KOPT-K1 (cell line): ENCODE results near the gene NTN3.

ENCODE experiments used
- H3K27ac ChIP-seq: fragments of 200-600 bp; sonication (generic); 2 replicates; pipeline ENCODE4 v1.5.1; 2016; ENCODE audit warnings: antibody characterized with exemption, mild to moderate bottlenecking, low read depth, low read length; ENCODE audit not compliant: poor library complexity, severe bottlenecking
- H3K36me3 ChIP-seq: fragments of 200-600 bp; sonication (generic); 2 replicates; pipeline ENCODE4 v1.5.1; 2017; ENCODE audit warnings: antibody characterized with exemption, mild to moderate bottlenecking, low read length, moderate library complexity; ENCODE audit not compliant: insufficient read depth
- H3K9me3 ChIP-seq: fragments of 200-600 bp; sonication (generic); 2 replicates; pipeline ENCODE4 v1.5.1; 2017; ENCODE audit warnings: antibody characterized with exemption, low read length, mild to moderate bottlenecking; ENCODE audit not compliant: insufficient read depth, poor library complexity, severe bottlenecking

Gene NTN3

DNA sequence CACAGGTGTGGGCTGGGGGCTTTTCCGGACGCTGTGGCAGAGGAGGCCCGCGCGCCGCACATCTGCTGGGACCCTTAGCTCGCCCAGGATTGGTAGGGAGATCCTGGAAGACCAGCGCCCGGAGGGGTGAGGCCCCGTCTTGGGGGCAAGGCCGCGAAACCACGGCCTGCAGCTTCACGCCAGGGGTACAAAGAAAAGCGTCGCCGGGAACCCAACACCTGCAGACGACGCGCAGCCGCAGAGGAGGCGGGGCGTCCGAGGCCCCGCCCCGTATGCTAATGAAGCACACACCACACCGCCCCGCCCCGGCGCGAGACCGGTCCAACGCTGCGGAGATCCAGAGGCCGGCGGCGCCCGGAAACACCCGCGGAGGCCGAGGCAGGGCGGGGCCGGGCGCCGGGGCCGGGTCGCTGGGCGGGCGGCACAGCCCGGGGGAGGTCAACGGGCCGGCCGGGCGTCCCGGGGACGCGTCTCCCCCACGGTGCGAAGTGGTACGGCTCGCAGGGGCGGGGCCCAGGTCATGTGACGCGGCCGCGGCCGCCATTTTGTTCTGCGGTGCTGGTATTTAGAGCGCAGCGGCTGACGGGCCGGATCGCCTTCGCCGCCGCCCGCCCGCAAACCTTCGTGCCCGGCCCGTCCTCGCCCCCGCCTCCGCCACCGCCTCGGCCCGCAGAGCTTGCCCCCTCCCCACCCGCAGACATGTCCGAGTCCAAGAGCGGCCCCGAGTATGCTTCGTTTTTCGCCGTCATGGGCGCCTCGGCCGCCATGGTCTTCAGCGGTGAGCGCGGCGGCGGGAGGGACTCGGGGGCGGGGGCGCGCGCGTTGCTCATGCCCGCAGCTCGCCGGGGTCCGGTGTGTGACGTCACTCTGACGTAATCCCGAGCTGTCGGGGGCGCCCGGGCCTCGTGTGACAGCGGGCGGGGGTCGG lies 42.6 kb downstream of the NTN3 start, which contains the start of gene ATP6V0C:
TSS of gene ATP6V0C (plus strand) at position 548 of the 928 bp plus-strand sequence. CDS start at position 700, 152 bp downstream.
- no peaks in the 10 kb centered on the region for H3K9me3 ChIP-seq
- peaks cover 16% of the 10 kb centered on the region for H3K36me3 ChIP-seq
- peak within 1 kb of the TSS; percentile 98 for H3K27ac ChIP-seq

DNA sequence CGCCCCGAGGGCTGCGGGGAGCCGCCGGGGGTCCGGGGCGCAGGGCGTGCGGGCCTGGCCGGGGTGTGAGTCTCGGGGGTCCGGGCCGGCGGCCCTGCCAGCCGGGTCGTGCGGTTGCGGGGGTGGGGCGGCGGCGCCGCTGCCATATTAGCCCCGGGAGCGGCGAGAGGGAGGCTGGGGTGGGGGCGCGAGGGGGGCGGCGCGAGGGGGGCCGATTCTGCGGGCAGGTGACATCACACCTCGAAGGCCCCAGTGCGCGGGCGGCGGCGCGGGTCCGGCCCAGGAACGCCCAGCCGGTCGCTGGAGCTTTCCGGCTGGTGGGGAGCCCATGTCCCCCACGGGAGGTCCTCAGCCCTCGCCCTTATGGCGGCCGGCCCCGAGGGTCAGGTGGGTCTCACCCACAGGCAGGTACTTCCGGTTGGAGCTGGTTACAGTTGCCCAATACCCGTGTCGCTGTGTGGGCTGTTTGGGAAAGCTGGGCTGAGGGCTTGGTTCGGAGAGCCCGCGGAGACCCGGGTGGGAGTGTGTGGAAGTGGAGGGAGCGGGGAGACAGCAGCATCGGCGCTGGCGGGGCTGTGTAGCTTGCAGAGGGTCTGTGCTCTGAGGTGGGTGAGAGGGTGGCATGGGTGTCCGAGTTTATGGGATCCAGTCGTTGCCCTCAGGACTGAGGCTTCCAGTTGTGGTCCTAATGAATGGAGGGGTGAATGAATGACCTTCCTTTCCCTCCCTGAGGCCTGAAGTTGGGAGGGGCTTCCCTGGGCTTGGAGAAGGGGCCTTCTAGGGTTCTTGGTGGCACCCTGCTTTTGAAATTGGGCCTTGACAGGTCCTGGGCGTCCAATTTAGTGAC lies 43.5 kb downstream of the NTN3 start:
- Histone ChIP-seq H3K9me3 (no peaks in the 10 kb centered on the region), H3K27ac (peak overlapping the region; percentile 98), H3K36me3 (peaks cover 16% of the 10 kb centered on the region)

DNA sequence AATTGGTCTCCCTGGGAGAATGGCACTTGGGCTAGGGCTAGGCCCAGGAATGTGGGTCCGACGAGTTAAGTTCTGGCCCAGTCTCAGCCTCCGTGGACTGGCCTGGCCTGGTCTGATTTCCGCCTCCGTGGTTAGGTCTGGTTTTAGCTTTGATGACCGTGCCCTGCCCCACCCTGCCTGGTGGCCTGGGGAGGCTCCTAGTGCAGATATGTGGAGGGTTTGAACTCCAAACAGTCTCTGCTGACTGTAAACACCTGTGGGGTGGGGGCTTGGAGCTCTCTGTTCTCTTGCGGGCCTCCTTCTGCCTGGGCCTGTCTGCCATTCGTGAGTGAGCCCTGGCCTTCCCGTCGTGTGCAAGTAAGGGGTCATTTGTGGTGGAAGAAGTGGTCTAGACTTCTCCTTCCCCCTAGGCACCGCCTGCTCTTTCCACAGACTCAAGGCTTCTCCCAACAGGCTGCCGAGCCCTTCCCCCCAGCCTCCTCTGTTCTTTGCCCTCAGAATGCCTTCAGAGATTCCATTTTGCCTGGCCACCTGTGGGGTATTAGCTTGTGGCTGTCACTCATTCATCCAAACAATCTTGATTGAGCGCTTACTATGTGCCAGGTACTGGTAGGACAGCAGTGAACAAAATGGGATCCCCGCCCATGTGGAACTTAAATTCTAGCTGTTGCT lies 44.2 kb downstream of the NTN3 start:
- H3K9me3 ChIP-seq, result no peaks in the 10 kb centered on the region
- peak overlapping the region; percentile 98 for H3K27ac ChIP-seq
- peaks cover 16% of the 10 kb centered on the region for H3K36me3 ChIP-seq

DNA sequence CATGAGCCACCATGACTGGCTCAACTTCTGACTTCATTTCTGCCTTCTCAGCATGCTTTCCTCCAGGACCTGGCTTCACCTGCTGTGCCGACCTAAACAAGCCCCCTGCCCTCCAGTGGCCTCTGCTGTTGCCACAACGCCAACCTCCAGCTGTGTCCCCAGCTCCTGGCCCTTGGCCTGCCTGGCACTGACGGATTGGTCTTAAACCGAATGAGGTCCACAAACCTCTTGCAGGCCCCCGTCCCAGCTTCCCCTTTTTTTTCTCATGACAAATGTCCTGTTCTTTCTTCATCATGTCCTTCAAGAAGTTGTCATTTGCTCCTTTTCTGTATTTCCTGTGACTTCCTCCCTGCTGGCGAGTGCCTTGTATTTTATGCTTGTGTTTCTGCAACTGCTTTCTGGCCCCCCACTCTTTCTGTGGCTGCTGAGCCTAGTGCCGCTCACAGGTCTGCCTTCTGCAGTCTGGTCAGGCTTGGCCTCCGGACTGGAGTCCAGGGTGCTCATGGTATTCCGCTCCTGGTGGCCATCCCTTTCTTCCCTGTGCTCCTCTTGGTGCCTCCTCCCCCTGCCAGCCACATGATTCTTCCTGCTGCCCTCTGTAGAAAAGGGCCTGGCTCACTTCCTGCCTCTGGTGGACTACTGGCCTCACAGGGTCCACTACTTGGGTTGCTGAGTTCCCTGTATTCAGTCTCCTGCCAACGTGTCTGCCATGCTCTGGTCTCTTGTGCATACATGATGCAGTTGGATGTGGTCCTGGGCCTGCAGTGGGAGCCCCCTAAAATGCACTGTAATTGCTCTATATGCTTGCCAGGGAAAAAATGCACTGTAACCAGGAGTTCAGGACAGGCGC lies 45.5 kb downstream of the NTN3 start:
- Histone ChIP-seq H3K36me3 (peaks cover 16% of the 10 kb centered on the region), H3K9me3 (no peaks in the 10 kb centered on the region), H3K27ac (no peak overlapping the region)

DNA sequence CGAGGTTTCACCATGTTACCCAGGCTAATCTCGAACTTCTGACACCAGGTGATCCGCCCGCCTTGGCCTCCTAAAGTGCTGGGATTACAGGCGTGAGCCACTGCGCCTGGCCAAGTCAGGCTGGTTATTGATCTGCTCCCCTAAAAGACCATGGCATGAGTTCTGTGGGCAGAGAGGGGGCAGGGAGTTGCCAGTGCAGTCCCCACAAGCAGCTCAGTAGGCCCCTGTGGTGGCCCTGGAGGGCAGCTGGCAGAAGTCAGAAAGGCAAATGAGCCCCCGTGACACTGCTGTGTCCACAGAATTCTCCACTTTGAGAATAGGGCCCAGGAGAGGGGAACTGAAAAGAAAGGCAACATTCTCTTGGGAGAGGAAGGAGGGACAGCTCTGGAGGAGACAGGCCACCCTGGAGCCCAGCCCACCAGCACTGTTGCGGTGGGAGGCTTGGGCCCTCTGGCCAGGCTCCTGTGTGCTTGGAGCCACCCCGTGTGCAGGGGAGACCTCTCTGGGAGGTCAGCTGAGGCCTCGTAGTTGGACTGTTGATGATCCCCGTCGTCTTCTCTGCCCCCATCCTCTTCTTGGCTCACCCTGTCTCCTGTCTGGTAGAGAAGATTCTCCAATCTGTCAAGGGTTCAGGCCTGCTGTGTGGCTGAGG lies 47.0 kb downstream of the NTN3 start:
- Histone ChIP-seq H3K9me3 (no peaks in the 10 kb centered on the region), H3K36me3 (peaks cover 28% of the 10 kb centered on the region), H3K27ac (no peak overlapping the region)

DNA sequence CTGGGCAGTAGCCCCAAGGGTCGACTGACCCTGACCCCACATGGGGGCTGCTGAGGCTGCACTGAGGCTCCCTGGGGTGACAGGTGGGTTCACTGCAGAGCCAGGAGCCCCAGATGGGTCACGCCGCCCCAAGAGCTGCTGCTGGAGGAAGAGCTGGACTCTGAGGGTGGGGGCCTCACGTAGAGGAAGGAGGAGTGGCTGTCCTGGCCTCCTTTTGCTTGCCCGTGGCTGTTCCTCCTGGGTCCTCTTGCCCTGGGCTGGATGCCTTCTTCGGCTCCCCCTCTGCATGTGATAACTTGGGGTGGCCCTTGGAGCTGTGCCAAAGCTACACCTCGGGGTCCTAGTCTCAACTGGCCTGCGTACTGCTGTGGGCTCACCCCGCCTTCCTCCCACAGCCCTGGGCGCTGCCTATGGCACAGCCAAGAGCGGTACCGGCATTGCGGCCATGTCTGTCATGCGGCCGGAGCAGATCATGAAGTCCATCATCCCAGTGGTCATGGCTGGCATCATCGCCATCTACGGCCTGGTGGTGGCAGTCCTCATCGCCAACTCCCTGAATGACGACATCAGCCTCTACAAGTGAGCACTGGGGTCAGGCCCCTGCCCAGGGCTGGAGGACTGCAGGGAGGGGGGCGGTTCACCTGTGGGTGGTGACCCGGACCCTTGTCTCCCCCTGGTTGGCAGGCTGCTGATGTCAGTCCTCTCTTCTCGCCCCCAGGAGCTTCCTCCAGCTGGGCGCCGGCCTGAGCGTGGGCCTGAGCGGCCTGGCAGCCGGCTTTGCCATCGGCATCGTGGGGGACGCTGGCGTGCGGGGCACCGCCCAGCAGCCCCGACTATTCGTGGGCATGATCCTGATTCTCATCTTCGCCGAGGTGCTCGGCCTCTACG lies 48.0 kb downstream of the NTN3 start:
- Histone ChIP-seq H3K9me3 (no peaks in the 10 kb centered on the region), H3K36me3 (peaks cover 38% of the 10 kb centered on the region), H3K27ac (no peak overlapping the region)

DNA sequence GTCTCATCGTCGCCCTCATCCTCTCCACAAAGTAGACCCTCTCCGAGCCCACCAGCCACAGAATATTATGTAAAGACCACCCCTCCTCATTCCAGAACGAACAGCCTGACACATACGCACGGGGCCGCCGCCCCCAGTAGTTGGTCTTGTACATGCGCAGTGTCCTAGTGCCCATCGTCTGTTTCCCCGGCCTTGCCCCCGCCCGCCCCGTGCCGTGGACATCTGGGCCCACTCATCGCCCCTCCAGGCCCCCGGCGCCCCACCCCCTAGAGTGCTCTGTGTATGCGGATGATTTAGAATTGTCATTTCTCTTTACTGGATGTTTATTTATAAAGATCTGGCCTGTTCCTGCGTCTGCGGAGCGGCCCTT lies 48.6 kb downstream of the NTN3 start:
- Histone ChIP-seq H3K27ac (peak overlapping the region; percentile 25), H3K36me3 (peaks cover 44% of the 10 kb centered on the region), H3K9me3 (no peaks in the 10 kb centered on the region)

DNA sequence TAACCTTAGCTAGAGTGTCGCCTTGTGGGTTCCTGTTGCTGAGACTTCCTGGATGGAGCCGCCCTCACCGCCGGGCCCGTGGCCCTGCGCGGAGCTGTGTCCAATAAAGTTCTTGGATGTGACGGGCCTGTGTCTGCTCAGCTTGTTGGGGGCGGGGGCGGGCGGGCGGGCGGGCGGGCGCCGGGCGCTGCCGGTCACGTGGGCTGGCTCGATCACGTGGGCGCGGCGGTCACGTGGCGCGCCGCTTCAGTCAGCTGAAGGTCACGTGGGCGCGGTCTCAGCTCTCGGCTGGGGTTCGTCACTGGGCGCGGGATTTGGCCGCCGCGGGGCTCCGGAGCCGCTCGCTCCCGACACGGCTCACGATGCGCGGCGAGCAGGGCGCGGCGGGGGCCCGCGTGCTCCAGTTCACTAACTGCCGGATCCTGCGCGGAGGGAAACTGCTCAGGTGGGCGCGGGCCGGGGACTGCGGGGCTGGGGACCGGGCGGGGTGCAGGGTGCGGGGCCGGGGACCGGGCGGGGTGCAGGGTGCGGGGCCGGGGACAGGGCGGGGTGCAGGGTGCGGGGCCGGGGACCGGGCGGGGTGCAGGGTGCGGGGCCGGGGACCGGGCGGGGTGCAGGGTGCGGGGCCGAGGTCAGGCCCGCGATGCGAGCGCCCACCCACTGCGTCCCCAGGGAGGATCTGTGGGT lies 49.1 kb downstream of the NTN3 start, which contains the start of gene AMDHD2:
TSS of gene AMDHD2 (plus strand) at position 275 of the 687 bp plus-strand sequence. CDS start at position 363, 88 bp downstream.
- Histone ChIP-seq H3K27ac (peak within 1 kb of the TSS; percentile 50), H3K9me3 (no peaks in the 10 kb centered on the region), H3K36me3 (peaks cover 49% of the 10 kb centered on the region)

DNA sequence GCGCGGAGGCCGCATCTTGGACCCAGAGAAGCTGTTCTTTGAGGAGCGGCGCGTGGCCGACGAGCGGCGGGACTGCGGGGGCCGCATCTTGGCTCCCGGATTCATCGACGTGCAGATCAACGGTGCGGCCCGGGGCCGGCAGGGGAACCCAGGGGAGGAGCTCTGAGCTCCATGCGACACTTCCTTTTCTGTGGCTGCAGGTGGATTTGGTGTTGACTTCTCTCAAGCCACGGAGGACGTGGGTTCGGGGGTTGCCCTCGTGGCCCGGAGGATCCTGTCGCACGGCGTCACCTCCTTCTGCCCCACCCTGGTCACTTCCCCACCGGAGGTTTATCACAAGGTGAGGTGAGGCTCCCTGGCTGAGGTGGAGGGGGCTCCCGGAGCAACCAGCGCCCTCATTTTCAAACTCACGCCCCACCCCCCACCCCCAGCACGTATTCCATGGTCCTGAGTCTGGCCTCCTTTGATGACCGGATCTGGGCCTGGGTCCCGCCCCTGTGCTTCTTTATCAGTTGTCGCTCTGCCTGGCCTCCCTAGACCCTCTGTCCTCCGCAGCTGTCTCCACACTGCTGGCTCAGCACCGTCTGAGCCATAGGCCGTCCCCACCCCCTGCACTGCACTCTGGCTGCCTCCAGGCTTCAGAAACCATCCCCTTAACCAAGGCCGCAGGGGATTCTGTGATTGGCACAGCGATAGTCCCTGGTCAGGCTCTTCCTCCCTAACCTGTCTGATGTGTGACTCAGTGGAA lies 49.9 kb downstream of the NTN3 start:
- Histone ChIP-seq H3K9me3 (no peaks in the 10 kb centered on the region), H3K27ac (peak overlapping the region; percentile 50), H3K36me3 (peaks cover 48% of the 10 kb centered on the region)
